HEK293 (cell line): Measurements from ENCODE around the gene ASCC3.

Experiments used
- IKZF3 ChIP-seq: fragments of 450-650 bp; IDR thresholded peaks from 2 replicates; pipeline ENCODE4 v1.5.0; 2018; ENCODE audit warnings: missing biosample characterization, mild to moderate bottlenecking, missing genetic modification characterization, moderate library complexity
- KLF9 ChIP-seq: fragments of 450-650 bp; formaldehyde crosslinking; IDR thresholded peaks from 2 replicates; pipeline ENCODE4 v1.5.1; 2016; ENCODE audit warnings: missing biosample characterization, missing genetic modification characterization, low read depth
- ZFP3 ChIP-seq: fragments of 450-650 bp; formaldehyde crosslinking; IDR thresholded peaks from 2 replicates; pipeline ENCODE4 v1.5.1; 2016; ENCODE audit warnings: low read depth, missing biosample characterization, missing genetic modification characterization
- ZNF138 ChIP-seq: fragments of 450-650 bp; formaldehyde crosslinking; IDR thresholded peaks from 2 replicates; pipeline ENCODE4 v1.5.1; 2016; ENCODE audit warnings: missing biosample characterization, missing genetic modification characterization, borderline replicate concordance
- ZNF16 ChIP-seq: fragments of 450-650 bp; formaldehyde crosslinking; IDR thresholded peaks from 2 replicates; pipeline ENCODE4 v1.5.1; 2016; ENCODE audit warnings: low read depth, missing biosample characterization, missing genetic modification characterization
- ZNF239 ChIP-seq: fragments of 450-650 bp; formaldehyde crosslinking; IDR thresholded peaks from 2 replicates; pipeline ENCODE4 v1.5.1; 2016; ENCODE audit warnings: missing biosample characterization, missing genetic modification characterization
- ZNF677 ChIP-seq: fragments of 450-650 bp; IDR thresholded peaks from 2 replicates; pipeline ENCODE4 v1.5.0; 2018; ENCODE audit warnings: missing biosample characterization, mild to moderate bottlenecking, missing genetic modification characterization, moderate library complexity
- ZNF830 ChIP-seq: fragments of 450-650 bp; IDR thresholded peaks from 2 replicates; pipeline ENCODE4 v1.5.0; 2018; ENCODE audit warnings: missing biosample characterization, missing genetic modification characterization, low read depth, mild to moderate bottlenecking, moderate library complexity
- TF ChIP-seq, protein P1 (sequence below): fragments of 450-650 bp; IDR thresholded peaks from 2 replicates; pipeline ENCODE4 v1.5.1; 2018; ENCODE audit warnings: missing biosample characterization, mild to moderate bottlenecking, missing genetic modification characterization
- TF ChIP-seq, protein P2 (sequence below): fragments of 450-650 bp; formaldehyde crosslinking; IDR thresholded peaks from 2 replicates; pipeline ENCODE4 v1.5.1; 2016; ENCODE audit warnings: missing biosample characterization, missing genetic modification characterization
- TF ChIP-seq, protein P3 (sequence below): IDR thresholded peaks from 2 replicates; pipeline ENCODE4 v1.6.1; 2011; ENCODE audit warnings: mild to moderate bottlenecking, low read depth, low read length, borderline replicate concordance
- TF ChIP-seq, protein P4 (sequence below): fragments of 450-650 bp; formaldehyde crosslinking; IDR thresholded peaks from 2 replicates; pipeline ENCODE4 v1.5.1; 2016; ENCODE audit warnings: missing biosample characterization, missing genetic modification characterization
- TF ChIP-seq, protein P5 (sequence below): fragments of 450-650 bp; formaldehyde crosslinking; IDR thresholded peaks from 2 replicates; pipeline ENCODE4 v1.5.1; 2016; ENCODE audit warnings: missing biosample characterization, missing genetic modification characterization, low read depth

DNA sequence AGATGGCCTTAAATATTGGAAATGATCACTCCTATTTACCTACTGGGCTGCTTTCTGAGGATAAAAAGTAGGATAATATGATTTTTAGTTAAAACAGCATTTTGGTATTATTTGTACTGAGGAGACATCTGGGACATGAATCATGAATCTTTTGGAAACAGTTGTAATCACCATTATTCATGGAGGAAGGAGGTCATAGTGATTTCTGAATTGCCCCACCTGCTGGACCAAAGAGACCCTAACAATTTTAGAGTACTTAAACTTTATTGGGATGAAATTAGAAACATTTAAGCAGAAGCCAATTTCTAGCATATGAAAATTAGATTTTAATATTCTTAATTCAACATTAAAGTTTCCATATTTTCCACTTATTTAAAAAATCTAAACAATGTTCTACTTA is 308.0 kb downstream of the ASCC3 start:
- TF ChIP-seq, protein P1, sequence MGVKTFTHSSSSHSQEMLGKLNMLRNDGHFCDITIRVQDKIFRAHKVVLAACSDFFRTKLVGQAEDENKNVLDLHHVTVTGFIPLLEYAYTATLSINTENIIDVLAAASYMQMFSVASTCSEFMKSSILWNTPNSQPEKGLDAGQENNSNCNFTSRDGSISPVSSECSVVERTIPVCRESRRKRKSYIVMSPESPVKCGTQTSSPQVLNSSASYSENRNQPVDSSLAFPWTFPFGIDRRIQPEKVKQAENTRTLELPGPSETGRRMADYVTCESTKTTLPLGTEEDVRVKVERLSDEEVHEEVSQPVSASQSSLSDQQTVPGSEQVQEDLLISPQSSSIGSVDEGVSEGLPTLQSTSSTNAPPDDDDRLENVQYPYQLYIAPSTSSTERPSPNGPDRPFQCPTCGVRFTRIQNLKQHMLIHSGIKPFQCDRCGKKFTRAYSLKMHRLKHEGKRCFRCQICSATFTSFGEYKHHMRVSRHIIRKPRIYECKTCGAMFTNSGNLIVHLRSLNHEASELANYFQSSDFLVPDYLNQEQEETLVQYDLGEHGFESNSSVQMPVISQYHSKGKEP (tag by site-specific recombination), result no peak
- TF ChIP-seq, protein P2, sequence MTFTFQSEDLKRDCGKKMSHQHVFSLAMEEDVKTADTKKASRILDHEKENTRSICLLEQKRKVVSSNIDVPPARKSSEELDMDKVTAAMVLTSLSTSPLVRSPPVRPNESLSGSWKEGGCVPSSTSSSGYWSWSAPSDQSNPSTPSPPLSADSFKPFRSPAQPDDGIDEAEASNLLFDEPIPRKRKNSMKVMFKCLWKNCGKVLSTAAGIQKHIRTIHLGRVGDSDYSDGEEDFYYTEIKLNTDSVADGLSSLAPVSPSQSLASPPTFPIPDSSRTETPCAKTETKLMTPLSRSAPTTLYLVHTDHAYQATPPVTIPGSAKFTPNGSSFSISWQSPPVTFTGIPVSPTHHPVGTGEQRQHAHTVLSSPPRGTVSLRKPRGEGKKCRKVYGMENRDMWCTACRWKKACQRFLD, result no peak
- TF ChIP-seq, protein P3, sequence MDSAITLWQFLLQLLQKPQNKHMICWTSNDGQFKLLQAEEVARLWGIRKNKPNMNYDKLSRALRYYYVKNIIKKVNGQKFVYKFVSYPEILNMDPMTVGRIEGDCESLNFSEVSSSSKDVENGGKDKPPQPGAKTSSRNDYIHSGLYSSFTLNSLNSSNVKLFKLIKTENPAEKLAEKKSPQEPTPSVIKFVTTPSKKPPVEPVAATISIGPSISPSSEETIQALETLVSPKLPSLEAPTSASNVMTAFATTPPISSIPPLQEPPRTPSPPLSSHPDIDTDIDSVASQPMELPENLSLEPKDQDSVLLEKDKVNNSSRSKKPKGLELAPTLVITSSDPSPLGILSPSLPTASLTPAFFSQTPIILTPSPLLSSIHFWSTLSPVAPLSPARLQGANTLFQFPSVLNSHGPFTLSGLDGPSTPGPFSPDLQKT, result no peak
- TF ChIP-seq ZFP3 (tag by site-specific recombination) (no peak), ZNF239 (no peak), ZNF830 (no peak), KLF9 (tag by site-specific recombination) (no peak), ZNF16 (no peak), ZNF138 (tag by site-specific recombination) (no peak), IKZF3 (no peak), ZNF677 (no peak)
- TF ChIP-seq, protein P4, sequence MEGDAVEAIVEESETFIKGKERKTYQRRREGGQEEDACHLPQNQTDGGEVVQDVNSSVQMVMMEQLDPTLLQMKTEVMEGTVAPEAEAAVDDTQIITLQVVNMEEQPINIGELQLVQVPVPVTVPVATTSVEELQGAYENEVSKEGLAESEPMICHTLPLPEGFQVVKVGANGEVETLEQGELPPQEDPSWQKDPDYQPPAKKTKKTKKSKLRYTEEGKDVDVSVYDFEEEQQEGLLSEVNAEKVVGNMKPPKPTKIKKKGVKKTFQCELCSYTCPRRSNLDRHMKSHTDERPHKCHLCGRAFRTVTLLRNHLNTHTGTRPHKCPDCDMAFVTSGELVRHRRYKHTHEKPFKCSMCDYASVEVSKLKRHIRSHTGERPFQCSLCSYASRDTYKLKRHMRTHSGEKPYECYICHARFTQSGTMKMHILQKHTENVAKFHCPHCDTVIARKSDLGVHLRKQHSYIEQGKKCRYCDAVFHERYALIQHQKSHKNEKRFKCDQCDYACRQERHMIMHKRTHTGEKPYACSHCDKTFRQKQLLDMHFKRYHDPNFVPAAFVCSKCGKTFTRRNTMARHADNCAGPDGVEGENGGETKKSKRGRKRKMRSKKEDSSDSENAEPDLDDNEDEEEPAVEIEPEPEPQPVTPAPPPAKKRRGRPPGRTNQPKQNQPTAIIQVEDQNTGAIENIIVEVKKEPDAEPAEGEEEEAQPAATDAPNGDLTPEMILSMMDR (tag by site-specific recombination), result no peak
- TF ChIP-seq, protein P5, sequence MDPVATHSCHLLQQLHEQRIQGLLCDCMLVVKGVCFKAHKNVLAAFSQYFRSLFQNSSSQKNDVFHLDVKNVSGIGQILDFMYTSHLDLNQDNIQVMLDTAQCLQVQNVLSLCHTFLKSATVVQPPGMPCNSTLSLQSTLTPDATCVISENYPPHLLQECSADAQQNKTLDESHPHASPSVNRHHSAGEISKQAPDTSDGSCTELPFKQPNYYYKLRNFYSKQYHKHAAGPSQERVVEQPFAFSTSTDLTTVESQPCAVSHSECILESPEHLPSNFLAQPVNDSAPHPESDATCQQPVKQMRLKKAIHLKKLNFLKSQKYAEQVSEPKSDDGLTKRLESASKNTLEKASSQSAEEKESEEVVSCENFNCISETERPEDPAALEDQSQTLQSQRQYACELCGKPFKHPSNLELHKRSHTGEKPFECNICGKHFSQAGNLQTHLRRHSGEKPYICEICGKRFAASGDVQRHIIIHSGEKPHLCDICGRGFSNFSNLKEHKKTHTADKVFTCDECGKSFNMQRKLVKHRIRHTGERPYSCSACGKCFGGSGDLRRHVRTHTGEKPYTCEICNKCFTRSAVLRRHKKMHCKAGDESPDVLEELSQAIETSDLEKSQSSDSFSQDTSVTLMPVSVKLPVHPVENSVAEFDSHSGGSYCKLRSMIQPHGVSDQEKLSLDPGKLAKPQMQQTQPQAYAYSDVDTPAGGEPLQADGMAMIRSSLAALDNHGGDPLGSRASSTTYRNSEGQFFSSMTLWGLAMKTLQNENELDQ (tag by site-specific recombination), result no peak
